Activated naive CD8-positive, alpha-beta T cell treated with anti-CD3 and anti-CD28 coated beads, Interleukin-2, amount 50 U/mL, for 16 hours (primary cell): ENCODE measurements around the gene MORN3.
A peak's percentile ranks its signal among the peaks of the same experiment; 100 is the strongest.
"Not testable (repeated sequence)": the region's sequence is repeated elsewhere in the genome, so short reads cannot be mapped to it uniquely, and the experiment has no call there.

Experiments used
- DNase-seq: peaks from one replicate; pipeline ENCODE4 v3.0.0-alpha.2; 2020; ENCODE audit warnings: low read depth, low spot score

MORN3 gene

GRCh38 chr12:121689430-121689829 lies 20.0 kb upstream of the MORN3 start:
- no peak for DNase-seq

DNA sequence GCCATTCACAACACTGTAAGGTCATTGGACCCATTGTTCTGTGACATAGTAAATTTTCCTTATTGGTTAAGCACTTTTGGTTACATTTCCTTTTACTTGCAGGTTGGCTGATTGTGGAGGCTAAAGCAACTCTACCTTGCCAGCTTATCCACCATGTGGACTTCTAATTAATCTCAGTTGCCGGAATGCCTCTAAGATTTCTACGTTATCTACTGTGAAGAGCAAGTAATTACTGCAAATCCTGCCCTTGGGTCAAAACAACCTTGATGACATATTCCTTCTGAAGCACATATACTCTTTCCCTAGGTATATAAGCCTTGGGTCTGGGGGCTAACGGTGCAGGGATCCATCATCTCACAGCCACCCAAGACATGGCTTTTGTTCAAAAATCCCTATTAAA lies 19.5 kb upstream of the MORN3 start:
- no peak for DNase-seq

DNA sequence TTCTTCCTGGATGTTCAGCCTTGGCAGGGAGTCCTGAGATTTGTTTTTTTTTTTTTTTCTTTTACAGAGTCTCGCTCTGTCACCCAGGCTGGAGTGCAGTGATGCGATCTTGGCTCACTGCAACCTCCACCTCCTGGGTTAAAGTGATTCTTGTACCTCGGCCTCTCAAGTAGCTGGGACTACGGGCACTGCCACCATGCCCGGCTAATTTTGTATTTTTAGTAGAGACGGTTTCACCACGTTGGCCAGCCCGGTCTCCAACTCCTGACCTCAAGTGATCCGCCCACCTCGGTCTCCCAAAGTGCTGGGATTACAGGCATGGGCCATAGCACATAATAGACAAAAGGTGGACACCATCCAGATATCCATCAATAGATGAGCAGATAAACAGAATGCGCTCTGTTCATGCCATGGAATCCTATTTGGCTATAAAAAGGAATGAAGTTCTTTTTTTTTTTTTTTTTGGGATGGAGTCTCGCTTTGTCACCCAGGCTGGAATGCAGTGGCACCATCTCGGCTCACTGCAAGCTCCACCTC lies 10.3 kb upstream of the MORN3 start:
- not testable (repeated sequence) for DNase-seq

DNA sequence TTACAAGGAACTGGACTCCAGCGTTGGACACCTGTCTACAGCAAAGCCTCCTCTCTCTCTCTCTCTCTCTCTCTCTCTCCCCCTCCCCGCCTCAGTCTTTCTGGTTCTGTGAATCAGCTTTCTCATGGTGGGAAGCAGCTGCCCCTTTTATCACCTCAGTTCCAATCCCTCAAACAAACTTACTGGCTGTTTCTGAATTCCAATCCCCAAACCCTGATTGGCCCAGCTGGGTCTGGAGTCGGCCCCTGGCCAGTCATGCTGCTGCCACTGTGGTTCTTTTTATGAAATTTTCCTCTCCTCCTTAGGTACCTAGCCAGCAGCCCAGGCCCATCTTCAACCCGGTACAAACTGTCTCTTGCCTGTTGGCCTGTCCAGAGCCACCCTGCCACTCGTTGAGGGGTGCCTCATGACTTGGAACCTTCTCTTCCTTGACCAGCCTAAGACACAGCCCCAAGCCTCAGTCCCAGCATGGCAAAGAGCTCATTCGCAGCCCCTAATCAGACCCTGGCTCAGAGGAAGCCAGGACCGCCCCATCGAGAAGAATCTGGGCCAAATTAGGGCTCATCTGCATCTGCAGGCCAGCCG lies 9.4 kb upstream of the MORN3 start:
- no peak for DNase-seq

DNA sequence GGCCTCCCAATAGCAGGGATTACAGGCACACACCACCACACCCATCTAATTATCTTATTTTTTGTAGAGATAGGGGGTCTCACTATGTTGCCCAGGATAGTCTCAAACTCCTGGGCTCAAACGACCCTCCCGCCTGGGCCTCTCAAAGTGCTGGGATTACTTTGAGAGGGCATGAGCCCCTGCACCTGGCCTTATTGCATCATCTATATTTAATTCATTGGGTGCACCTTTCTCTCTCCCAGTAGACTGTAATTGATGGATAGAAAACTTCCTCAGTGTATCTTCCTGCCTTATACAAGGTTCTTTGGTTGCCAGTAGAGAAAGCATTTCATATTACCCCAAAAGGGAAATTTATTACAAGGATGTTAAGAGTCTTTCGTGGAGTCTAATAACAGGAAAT lies 8.9 kb upstream of the MORN3 start:
- no peak for DNase-seq

GRCh38 chr12:121676190-121676589 lies 6.7 kb upstream of the MORN3 start:
- no peak for DNase-seq

DNA sequence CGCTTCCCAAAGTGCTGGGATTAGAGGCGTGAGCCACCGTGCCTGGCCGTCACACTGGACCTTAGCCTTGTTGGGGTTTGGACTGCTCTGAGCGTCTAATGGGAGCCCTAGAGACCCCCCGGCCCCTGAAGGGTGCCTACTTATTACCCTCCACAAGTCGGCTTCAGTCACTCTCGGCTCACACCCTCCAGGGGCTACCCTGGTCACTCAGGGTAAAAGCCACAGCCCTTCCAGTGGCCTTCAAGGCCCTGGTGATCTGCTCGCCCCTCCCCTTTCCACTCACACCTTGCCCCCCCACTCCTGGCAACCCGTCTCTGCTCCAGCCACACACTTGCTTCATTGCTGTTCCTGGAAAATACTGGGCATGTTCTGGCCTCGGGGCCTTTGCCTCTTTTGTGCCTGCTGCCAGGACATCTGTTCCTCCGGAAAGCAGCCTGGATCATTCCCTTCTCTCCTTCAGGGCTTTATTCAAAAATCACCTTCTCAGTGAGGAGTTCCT lies 3.6 kb upstream of the MORN3 start:
- no peak for DNase-seq

- peak; percentile 22 for DNase-seq
These were observed 519 bp downstream of the MORN3 start for GRCh38 chr12:121668750-121669520.

- DNase-seq = not testable (repeated sequence)
These were observed 2.6 kb downstream of the MORN3 start for GRCh38 chr12:121666829-121667228.

GRCh38 chr12:121663610-121663929 lies 5.9 kb downstream of the MORN3 start:
- DNase-seq = no peak

DNA sequence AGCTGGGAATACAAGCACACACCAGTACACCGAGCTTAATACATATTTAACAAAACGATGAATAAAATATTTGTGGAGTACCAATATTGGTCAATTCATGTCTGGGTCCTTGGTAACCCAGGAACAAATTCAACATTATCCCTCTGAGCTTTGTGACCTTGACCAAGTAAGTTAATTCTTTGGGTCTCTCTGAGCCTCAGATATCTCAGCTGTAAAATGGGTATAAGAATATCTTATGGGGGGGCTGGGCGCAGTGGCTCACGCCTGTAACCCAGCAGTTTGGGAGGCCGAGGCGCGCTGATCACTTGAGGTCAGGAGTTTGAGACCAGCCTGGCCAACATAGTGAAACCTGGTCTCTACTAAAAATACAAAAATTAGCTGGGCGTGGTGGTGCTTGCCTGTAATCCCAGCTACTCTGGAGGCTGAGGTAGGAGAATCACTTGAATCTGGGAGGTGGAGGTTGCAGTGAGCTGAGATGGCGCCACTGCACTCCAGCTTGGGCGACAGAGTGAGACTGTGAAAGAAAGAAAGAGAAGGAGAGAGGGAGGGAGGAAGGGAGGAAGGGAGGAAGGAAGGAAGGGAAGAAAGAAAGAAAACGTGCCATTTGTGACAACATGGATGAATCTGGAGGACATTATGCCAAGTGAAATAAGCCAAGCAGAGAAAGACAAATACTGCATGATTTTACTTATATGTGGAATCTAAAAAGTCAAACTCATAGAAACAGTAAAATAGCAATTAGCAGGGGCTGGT lies 7.9 kb downstream of the MORN3 start:
- not testable (repeated sequence) for DNase-seq

DNA sequence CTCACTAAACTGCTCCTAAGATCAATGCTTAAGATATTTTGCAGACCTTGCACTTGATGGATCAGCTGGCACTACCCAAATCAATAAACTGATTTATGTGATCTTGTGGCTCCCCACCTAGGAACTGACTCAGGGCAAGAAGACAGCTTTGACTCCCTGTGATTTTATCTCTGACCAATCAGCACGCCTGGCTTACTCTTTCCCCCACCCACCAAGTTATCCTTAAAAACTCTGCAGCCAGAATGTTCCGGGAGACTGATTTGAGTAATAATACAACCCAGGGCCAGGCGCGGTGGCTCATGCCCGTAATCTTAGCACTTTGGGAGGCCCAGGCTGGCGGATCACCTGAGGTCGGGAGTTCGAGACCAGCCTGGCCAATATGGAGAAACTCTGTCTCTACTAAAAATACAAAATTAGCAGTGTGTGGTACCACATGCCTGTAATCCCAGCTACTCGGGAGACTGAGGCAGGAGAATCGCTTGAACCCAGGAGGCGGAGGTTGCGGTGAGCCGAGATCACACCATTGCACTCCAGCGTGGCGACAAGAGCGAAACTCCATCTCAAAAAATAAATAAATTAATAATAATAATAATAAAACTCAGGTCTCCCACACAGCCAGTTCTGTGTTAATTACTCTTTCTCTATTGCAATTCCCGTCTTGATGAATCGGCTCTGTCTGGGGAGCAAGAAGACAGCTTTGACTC lies 12.0 kb downstream of the MORN3 start:
- no peak for DNase-seq

GRCh38 chr12:121656122-121656521 lies 13.3 kb downstream of the MORN3 start:
- DNase-seq = no peak

- DNase-seq = no peak
These were observed 15.5 kb downstream of the MORN3 start for GRCh38 chr12:121653999-121654398.

DNA sequence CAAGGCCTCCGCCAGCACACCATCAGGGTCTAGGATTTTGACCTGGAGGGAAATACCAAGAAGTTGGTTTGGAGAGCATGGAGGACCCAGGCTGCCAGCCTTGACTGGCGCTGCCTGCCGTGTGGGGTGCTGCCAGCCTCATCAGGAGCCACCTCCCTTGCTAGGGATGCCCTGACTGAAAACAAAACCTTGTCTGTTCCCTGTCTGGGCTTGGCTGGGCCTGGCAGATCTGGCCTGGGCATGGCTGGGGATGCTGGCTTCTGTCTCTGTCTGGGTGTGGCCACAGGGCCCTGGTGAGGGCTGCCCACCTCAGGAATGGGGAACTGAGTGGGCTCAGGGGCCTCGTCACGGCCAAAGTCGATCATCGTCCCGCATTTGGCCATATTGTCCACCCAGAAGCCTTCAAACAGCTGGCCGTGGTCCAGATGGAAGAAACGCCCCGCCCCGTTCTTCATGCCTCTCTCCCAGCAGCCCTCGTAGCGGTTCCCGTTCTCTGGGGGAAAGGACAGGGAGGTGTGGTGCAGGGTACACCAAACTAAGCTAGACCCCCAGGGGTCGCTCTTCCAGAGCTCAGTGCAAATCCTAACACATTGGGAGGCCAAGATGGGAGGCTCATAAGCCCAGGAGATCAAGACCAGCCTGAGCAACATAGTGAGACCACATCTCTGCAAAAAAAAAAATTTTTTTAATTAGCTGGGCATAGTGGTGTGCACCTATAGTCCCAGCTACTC lies 16.5 kb downstream of the MORN3 start:
- DNase-seq = no peak

- DNase-seq = no peak
These were observed 18.1 kb downstream of the MORN3 start for GRCh38 chr12:121651320-121651719.

DNA sequence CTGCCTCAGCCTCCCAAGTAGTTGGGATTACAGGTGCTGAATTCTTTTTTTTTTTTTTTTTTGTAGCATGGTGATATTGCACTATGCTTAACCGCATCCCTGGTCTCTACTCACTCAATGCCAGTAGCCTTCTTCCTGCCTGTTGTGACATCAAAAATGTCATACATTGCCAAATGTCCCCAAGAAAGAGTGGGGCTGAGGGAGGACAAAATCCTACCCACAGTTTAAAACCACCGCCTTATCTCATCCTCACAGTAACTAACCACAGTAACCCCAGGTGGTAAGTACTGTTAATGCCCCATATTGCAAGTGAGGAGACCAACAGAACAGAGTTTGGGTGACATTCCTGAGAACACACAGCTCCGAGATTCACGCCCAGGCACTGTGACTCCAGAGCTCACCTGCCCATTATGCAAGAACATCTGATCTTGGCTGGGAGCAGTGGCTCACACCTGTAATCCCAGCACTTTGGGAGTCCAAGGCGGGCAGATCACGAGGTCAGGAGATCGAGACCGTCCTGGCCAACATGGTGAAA lies 19.6 kb downstream of the MORN3 start:
- no peak for DNase-seq

DNA sequence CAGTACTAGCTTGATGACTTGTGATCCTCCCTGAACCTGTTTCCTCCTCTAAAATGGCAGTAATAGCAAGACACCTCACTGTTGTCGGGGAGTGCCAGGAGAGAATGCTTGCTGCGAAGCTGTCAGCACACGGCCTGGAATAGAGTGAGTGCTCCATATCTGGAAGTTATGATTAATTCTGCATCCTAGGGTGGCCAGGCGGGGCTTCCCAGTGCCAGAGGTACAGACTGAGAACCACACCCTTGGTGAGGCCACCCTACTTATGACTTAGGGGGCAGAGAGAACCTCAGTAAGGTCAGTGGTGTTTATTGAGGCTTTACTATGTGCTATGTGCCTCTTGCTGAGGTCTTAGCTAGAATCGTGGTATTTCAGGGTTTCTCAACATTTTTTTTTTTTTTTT lies 20.1 kb downstream of the MORN3 start:
- no peak for DNase-seq

GRCh38 chr12:121648458-121649028 lies 20.9 kb downstream of the MORN3 start:
- no peak for DNase-seq

GRCh38 chr12:121641343-121641630 lies 28.2 kb downstream of the MORN3 start:
- DNase-seq = no peak
